GM23338 (cell line): ENCODE measurements around the gene FBXW11. TPM values are rescaled to one million over a fixed set of nuclear protein-coding genes. Genes with fewer than 3 reads are reported as not detected.

Experiments
- ATAC-seq: fragments of 200-7000 bp; cut with Tn5 transposase; 3 replicates; pipeline ENCODE4 v1.9.1; 2020
- DNase-seq: peaks from one replicate; pipeline ENCODE4 v3.0.0-alpha.2; 2015; ENCODE audit warnings: low spot score
- H2AFZ ChIP-seq: fragments of 200-600 bp; sonication (generic); 2 replicates; pipeline ENCODE4 v1.8.0; 2016; ENCODE audit warnings: antibody characterized with exemption, mild to moderate bottlenecking, moderate library complexity
- H3F3A ChIP-seq: fragments of 200-600 bp; sonication (generic); replicated peaks from 2 replicates; pipeline ENCODE4 v1.8.0; 2017; ENCODE audit warnings: antibody characterized with exemption, mixed run types, low read depth
- H3K27ac ChIP-seq: fragments of 200-600 bp; sonication (generic); 2 replicates; pipeline ENCODE4 v1.6.1; 2016; ENCODE audit warnings: low read depth
- H3K27me3 ChIP-seq: fragments of 200-600 bp; sonication (generic); 2 replicates; pipeline ENCODE4 v1.8.0; 2016; ENCODE audit warnings: mild to moderate bottlenecking, mixed run types, moderate library complexity; ENCODE audit not compliant: insufficient read depth
- H3K36me3 ChIP-seq: fragments of 200-600 bp; sonication (generic); 2 replicates; pipeline ENCODE4 v1.8.0; 2016; ENCODE audit warnings: mild to moderate bottlenecking; ENCODE audit not compliant: insufficient read depth
- H3K4me1 ChIP-seq: fragments of 200-600 bp; sonication (generic); 2 replicates; pipeline ENCODE4 v1.8.0; 2016; ENCODE audit warnings: mild to moderate bottlenecking, moderate library complexity; ENCODE audit not compliant: insufficient read depth
- H3K4me2 ChIP-seq: fragments of 200-600 bp; sonication (generic); 2 replicates; pipeline ENCODE4 v1.7.1; 2017; ENCODE audit warnings: mixed run types
- H3K4me3 ChIP-seq: fragments of 200-600 bp; sonication (generic); 2 replicates; pipeline ENCODE4 v1.6.1; 2016; ENCODE audit warnings: mixed run types
- H3K79me2 ChIP-seq: fragments of 200-600 bp; sonication (generic); replicated peaks from 2 replicates; pipeline ENCODE4 v1.8.0; 2017; ENCODE audit warnings: mild to moderate bottlenecking; ENCODE audit not compliant: insufficient read depth
- H3K9me2 ChIP-seq: fragments of 200-600 bp; sonication (generic); 2 replicates; pipeline ENCODE4 v1.8.0; 2017; ENCODE audit not compliant: insufficient read depth
- H4K20me1 ChIP-seq: fragments of 200-600 bp; sonication (generic); replicated peaks from 2 replicates; pipeline ENCODE4 v1.8.0; 2017; ENCODE audit warnings: mild to moderate bottlenecking; ENCODE audit not compliant: insufficient read depth
- H3K27ac Mint-ChIP-seq: 2 replicates; pipeline ENCODE4 v1.8.0; 2020; ENCODE audit warnings: inconsistent platforms, mild to moderate bottlenecking, moderate library complexity, mixed read lengths
- H3K27me3 Mint-ChIP-seq: 3 replicates; pipeline ENCODE4 v1.8.0; 2022; ENCODE audit warnings: low read depth, mild to moderate bottlenecking, moderate library complexity, mixed read lengths, inconsistent platforms; ENCODE audit not compliant: insufficient read depth, poor library complexity
- H3K36me3 Mint-ChIP-seq: 3 replicates; pipeline ENCODE4 v1.8.0; 2021; ENCODE audit warnings: low read depth, mild to moderate bottlenecking, inconsistent platforms, moderate library complexity, mixed read lengths
- H3K4me1 Mint-ChIP-seq: 3 replicates; pipeline ENCODE4 v1.8.0; 2020; ENCODE audit warnings: mild to moderate bottlenecking, inconsistent platforms, mixed read lengths
- H3K4me3 Mint-ChIP-seq: 3 replicates; pipeline ENCODE4 v1.8.0; 2021; ENCODE audit warnings: moderate library complexity, mild to moderate bottlenecking, inconsistent platforms, mixed read lengths
- H3K9me3 Mint-ChIP-seq: 3 replicates; pipeline ENCODE4 v1.8.0; 2020; ENCODE audit warnings: moderate library complexity, mild to moderate bottlenecking, inconsistent platforms, mixed read lengths
- CREB1 ChIP-seq: fragments of 250-450 bp; sonication (Bioruptor Pico); IDR thresholded peaks from 2 replicates; pipeline ENCODE4 v1.5.0; 2020; ENCODE audit warnings: low read depth, mild to moderate bottlenecking, moderate library complexity
- EZH2 ChIP-seq: fragments of 200-600 bp; sonication (generic); IDR thresholded peaks from one replicate; pipeline ENCODE4 v1.8.0; 2017; ENCODE audit warnings: antibody characterized with exemption, mild to moderate bottlenecking, low read depth; ENCODE audit not compliant: unreplicated experiment
- EZH2phosphoT487 ChIP-seq: fragments of 200-600 bp; sonication (generic); IDR thresholded peaks from one replicate; pipeline ENCODE4 v1.8.1; 2018; ENCODE audit warnings: antibody characterized with exemption; ENCODE audit not compliant: unreplicated experiment
- JUNB ChIP-seq: IDR thresholded peaks from one replicate; pipeline ENCODE4 v1.6.1; 2016; ENCODE audit warnings: antibody characterized with exemption; ENCODE audit not compliant: unreplicated experiment
- NANOG ChIP-seq: IDR thresholded peaks from 2 replicates; pipeline ENCODE4 v1.6.1; 2016; ENCODE audit warnings: antibody characterized with exemption, borderline replicate concordance
- POLR2AphosphoS5 ChIP-seq: IDR thresholded peaks from 2 replicates; pipeline ENCODE4 v1.6.1; 2016; ENCODE audit warnings: antibody characterized with exemption, low read depth
- STAT1 ChIP-seq: IDR thresholded peaks from one replicate; pipeline ENCODE4 v1.6.1; 2016; ENCODE audit warnings: antibody characterized with exemption; ENCODE audit not compliant: unreplicated experiment
- ZNF114 ChIP-seq: fragments of 250-450 bp; sonication (Bioruptor Pico); IDR thresholded peaks from 2 replicates; pipeline ENCODE4 v1.5.0; 2020; ENCODE audit warnings: mild to moderate bottlenecking, moderate library complexity
- ZNF331 ChIP-seq: fragments of 250-450 bp; sonication (Bioruptor Pico); IDR thresholded peaks from 2 replicates; pipeline ENCODE4 v1.5.0; 2020; ENCODE audit warnings: low read depth, mild to moderate bottlenecking, moderate library complexity
- polyA plus RNA-seq: library from polyadenylated mRNA; unstranded; fragments of >200 nt; fragmentation: Nextera tagmentation; extraction: Ambion mirVana; gene quantifications from 2 replicates; pipeline ENCODE4 v1.2.1, GENCODE V29; 2016
- total RNA-seq: library from RNA; depleted of rRNA; stranded (reverse); fragments of >200 nt; shearing (Covaris generic); gene quantifications from 2 replicates; pipeline ENCODE4 v1.2.3, GENCODE V29; 2014
- TF ChIP-seq, protein P1 (sequence below), 2 experiments: fragments of 200-600 bp in 1 of 2; sonication (generic) in 1 of 2; conservative IDR thresholded peaks; 2 replicates each; pipeline versions ENCODE4 v1.5.1 to v1.6.1; 2016 to 2017; ENCODE audit warnings: antibody characterized with exemption in 2 of 2, low read depth in 2 of 2, mild to moderate bottlenecking in 2 of 2, moderate library complexity in 1 of 2
- TF ChIP-seq, protein P2 (sequence below): IDR thresholded peaks from one replicate; pipeline ENCODE4 v1.6.1; 2018; ENCODE audit warnings: antibody characterized with exemption; ENCODE audit not compliant: unreplicated experiment
- TF ChIP-seq, protein P3 (sequence below): IDR thresholded peaks from 2 replicates; pipeline ENCODE4 v1.6.1; 2016; ENCODE audit warnings: antibody characterized with exemption
- TF ChIP-seq, protein P4 (sequence below): fragments of 250-450 bp; sonication (Bioruptor Pico); IDR thresholded peaks from 2 replicates; pipeline ENCODE4 v1.5.0; 2020; ENCODE audit warnings: mild to moderate bottlenecking, moderate library complexity

Gene FBXW11
- total and polyA plus RNA-seq, 2 experiments from 2014 or later = 45.0 to 88.0 TPM

DNA sequence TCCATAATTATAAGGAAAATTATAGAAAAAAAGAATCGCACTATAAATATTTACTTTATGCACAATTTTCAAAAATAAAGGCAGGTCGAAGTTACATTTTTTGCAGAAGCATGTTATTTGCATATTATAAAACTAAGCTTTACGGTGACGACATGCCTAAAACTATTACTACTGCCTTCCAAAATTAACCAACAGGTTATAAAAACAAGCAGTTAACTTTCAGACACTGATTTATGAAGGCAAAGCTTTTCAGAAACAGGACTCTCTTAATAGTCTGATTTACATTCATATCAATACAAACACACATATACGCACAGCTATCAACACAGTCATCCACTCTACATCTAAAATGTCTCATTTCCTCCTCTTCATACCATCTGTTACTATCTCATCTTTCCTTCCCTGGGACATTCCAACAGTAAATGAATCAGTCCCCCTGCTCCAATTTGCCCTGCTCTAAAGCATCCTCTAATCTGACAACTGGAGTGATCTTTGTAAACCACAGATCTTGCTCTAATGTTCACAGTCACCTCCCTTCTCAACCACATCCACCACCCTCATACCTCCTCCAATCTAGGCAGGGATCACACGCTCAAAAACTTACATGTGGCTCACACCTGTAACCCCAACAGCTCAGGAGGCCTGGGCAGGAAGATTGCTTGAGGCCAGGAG lies 21.6 kb downstream of the FBXW11 start:
- Mint-ChIP-seq H3K27ac (no peak overlapping the region), H3K4me3 (no peak overlapping the region), H3K9me3 (peaks cover 7% of the 10 kb centered on the region), H3K4me1 (peaks cover 64% of the 10 kb centered on the region), H3K36me3 (peaks cover 11% of the 10 kb centered on the region), H3K27me3 (peaks cover 3% of the 10 kb centered on the region)
- DNase-seq = no peak
- Histone ChIP-seq H3K27me3 (no peaks in the 10 kb centered on the region), H2AFZ (no peak overlapping the region), H3K36me3 (no peaks in the 10 kb centered on the region), H4K20me1 (peaks cover 18% of the 10 kb centered on the region), H3K27ac (peak overlapping the region; percentile 68), H3K9me2 (no peaks in the 10 kb centered on the region), H3K4me3 (no peak overlapping the region), H3K79me2 (peaks cover 98% of the 10 kb centered on the region), H3K4me1 (peaks cover 72% of the 10 kb centered on the region), H3K4me2 (no peak overlapping the region), H3F3A (no peaks in the 10 kb centered on the region; the same call in 1 of the 2 replicates)
- no peak for ATAC-seq
- TF ChIP-seq STAT1 (no peak), EZH2 (no peak), ZNF114 (CRISPR knock-in tag) (no peak), EZH2phosphoT487 (no peak), CREB1 (CRISPR knock-in tag) (no peak), ZNF331 (CRISPR knock-in tag) (no peak), POLR2AphosphoS5 (no peak), NANOG (no peak), JUNB (no peak)
- TF ChIP-seq, protein P1, sequence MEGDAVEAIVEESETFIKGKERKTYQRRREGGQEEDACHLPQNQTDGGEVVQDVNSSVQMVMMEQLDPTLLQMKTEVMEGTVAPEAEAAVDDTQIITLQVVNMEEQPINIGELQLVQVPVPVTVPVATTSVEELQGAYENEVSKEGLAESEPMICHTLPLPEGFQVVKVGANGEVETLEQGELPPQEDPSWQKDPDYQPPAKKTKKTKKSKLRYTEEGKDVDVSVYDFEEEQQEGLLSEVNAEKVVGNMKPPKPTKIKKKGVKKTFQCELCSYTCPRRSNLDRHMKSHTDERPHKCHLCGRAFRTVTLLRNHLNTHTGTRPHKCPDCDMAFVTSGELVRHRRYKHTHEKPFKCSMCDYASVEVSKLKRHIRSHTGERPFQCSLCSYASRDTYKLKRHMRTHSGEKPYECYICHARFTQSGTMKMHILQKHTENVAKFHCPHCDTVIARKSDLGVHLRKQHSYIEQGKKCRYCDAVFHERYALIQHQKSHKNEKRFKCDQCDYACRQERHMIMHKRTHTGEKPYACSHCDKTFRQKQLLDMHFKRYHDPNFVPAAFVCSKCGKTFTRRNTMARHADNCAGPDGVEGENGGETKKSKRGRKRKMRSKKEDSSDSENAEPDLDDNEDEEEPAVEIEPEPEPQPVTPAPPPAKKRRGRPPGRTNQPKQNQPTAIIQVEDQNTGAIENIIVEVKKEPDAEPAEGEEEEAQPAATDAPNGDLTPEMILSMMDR (conservative IDR thresholded peaks at IDR 0.05; ENCODE audit: low read depth in 2 of 2) = no peak
- TF ChIP-seq, protein P2, sequence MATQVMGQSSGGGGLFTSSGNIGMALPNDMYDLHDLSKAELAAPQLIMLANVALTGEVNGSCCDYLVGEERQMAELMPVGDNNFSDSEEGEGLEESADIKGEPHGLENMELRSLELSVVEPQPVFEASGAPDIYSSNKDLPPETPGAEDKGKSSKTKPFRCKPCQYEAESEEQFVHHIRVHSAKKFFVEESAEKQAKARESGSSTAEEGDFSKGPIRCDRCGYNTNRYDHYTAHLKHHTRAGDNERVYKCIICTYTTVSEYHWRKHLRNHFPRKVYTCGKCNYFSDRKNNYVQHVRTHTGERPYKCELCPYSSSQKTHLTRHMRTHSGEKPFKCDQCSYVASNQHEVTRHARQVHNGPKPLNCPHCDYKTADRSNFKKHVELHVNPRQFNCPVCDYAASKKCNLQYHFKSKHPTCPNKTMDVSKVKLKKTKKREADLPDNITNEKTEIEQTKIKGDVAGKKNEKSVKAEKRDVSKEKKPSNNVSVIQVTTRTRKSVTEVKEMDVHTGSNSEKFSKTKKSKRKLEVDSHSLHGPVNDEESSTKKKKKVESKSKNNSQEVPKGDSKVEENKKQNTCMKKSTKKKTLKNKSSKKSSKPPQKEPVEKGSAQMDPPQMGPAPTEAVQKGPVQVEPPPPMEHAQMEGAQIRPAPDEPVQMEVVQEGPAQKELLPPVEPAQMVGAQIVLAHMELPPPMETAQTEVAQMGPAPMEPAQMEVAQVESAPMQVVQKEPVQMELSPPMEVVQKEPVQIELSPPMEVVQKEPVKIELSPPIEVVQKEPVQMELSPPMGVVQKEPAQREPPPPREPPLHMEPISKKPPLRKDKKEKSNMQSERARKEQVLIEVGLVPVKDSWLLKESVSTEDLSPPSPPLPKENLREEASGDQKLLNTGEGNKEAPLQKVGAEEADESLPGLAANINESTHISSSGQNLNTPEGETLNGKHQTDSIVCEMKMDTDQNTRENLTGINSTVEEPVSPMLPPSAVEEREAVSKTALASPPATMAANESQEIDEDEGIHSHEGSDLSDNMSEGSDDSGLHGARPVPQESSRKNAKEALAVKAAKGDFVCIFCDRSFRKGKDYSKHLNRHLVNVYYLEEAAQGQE = no peak
- TF ChIP-seq, protein P3, sequence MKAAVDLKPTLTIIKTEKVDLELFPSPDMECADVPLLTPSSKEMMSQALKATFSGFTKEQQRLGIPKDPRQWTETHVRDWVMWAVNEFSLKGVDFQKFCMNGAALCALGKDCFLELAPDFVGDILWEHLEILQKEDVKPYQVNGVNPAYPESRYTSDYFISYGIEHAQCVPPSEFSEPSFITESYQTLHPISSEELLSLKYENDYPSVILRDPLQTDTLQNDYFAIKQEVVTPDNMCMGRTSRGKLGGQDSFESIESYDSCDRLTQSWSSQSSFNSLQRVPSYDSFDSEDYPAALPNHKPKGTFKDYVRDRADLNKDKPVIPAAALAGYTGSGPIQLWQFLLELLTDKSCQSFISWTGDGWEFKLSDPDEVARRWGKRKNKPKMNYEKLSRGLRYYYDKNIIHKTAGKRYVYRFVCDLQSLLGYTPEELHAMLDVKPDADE = no peak
- TF ChIP-seq, protein P4, sequence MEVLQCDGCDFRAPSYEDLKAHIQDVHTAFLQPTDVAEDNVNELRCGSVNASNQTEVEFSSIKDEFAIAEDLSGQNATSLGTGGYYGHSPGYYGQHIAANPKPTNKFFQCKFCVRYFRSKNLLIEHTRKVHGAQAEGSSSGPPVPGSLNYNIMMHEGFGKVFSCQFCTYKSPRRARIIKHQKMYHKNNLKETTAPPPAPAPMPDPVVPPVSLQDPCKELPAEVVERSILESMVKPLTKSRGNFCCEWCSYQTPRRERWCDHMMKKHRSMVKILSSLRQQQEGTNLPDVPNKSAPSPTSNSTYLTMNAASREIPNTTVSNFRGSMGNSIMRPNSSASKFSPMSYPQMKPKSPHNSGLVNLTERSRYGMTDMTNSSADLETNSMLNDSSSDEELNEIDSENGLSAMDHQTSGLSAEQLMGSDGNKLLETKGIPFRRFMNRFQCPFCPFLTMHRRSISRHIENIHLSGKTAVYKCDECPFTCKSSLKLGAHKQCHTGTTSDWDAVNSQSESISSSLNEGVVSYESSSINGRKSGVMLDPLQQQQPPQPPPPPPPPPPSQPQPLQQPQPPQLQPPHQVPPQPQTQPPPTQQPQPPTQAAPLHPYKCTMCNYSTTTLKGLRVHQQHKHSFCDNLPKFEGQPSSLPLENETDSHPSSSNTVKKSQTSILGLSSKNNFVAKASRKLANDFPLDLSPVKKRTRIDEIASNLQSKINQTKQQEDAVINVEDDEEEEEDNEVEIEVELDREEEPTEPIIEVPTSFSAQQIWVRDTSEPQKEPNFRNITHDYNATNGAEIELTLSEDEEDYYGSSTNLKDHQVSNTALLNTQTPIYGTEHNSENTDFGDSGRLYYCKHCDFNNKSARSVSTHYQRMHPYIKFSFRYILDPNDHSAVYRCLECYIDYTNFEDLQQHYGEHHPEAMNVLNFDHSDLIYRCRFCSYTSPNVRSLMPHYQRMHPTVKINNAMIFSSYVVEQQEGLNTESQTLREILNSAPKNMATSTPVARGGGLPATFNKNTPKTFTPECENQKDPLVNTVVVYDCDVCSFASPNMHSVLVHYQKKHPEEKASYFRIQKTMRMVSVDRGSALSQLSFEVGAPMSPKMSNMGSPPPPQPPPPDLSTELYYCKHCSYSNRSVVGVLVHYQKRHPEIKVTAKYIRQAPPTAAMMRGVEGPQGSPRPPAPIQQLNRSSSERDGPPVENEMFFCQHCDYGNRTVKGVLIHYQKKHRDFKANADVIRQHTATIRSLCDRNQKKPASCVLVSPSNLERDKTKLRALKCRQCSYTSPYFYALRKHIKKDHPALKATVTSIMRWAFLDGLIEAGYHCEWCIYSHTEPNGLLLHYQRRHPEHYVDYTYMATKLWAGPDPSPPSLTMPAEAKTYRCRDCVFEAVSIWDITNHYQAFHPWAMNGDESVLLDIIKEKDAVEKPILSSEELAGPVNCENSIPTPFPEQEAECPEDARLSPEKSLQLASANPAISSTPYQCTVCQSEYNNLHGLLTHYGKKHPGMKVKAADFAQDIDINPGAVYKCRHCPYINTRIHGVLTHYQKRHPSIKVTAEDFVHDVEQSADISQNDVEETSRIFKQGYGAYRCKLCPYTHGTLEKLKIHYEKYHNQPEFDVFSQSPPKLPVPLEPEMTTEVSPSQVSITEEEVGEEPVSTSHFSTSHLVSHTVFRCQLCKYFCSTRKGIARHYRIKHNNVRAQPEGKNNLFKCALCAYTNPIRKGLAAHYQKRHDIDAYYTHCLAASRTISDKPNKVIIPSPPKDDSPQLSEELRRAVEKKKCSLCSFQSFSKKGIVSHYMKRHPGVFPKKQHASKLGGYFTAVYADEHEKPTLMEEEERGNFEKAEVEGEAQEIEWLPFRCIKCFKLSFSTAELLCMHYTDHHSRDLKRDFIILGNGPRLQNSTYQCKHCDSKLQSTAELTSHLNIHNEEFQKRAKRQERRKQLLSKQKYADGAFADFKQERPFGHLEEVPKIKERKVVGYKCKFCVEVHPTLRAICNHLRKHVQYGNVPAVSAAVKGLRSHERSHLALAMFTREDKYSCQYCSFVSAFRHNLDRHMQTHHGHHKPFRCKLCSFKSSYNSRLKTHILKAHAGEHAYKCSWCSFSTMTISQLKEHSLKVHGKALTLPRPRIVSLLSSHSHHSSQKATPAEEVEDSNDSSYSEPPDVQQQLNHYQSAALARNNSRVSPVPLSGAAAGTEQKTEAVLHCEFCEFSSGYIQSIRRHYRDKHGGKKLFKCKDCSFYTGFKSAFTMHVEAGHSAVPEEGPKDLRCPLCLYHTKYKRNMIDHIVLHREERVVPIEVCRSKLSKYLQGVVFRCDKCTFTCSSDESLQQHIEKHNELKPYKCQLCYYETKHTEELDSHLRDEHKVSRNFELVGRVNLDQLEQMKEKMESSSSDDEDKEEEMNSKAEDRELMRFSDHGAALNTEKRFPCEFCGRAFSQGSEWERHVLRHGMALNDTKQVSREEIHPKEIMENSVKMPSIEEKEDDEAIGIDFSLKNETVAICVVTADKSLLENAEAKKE (CRISPR knock-in tag) = no peak
